Fibroblast of villous mesenchyme (primary cell): ENCODE data around the gene NIPAL3. TPM values are rescaled to one million over a fixed set of nuclear protein-coding genes. Genes with fewer than 3 reads are reported as not detected.
A peak's percentile ranks its signal among the peaks of the same experiment; 100 is the strongest.
"Not testable (repeated sequence)": the region's sequence is repeated elsewhere in the genome, so short reads cannot be mapped to it uniquely, and the experiment has no call there.

Experiments used
- DNase-seq: peaks from one replicate; pipeline ENCODE4 v3.0.0-alpha.2; 2010; ENCODE audit warnings: low read depth
- H3K4me3 ChIP-seq: 2 replicates; pipeline ENCODE4 v1.5.1; 2011; ENCODE audit warnings: low read depth, mild to moderate bottlenecking, low read length
- total RNA-seq: library from RNA; depleted of rRNA; stranded (reverse); fragments of >200 nt; gene quantifications from 2 replicates; pipeline ENCODE4 v1.2.3, GENCODE V29; 2012
- TF ChIP-seq, protein P1 (sequence below): IDR thresholded peaks from 2 replicates; pipeline ENCODE4 v1.5.1; 2012; ENCODE audit warnings: low read depth, mild to moderate bottlenecking, low read length; ENCODE audit not compliant: insufficient read depth

NIPAL3 gene
- total RNA-seq, 1 donor = 81.2 TPM

DNA sequence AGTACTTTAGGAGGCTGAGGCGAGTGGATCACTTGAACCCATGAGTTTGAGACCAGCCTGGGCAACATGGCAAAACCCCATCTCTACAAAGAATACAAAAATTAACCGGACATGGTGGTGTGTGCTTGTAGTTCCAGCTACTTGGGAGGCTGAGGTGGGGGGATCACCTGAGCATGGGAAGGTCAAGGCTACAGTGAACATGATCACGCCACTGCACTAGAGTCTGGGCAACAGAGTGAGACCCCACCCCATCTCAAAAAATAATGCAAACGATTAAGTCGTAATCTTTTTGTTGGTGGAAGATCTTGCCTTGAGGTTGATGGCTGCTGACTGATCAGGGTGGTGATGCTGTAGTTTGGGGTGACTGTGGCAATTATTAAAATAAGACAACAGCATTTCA lies 93.3 kb downstream of the NIPAL3 start:
- TF ChIP-seq, protein P1, sequence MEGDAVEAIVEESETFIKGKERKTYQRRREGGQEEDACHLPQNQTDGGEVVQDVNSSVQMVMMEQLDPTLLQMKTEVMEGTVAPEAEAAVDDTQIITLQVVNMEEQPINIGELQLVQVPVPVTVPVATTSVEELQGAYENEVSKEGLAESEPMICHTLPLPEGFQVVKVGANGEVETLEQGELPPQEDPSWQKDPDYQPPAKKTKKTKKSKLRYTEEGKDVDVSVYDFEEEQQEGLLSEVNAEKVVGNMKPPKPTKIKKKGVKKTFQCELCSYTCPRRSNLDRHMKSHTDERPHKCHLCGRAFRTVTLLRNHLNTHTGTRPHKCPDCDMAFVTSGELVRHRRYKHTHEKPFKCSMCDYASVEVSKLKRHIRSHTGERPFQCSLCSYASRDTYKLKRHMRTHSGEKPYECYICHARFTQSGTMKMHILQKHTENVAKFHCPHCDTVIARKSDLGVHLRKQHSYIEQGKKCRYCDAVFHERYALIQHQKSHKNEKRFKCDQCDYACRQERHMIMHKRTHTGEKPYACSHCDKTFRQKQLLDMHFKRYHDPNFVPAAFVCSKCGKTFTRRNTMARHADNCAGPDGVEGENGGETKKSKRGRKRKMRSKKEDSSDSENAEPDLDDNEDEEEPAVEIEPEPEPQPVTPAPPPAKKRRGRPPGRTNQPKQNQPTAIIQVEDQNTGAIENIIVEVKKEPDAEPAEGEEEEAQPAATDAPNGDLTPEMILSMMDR = no peak
- DNase-seq = no peak
- H3K4me3 ChIP-seq = no peak overlapping the region

DNA sequence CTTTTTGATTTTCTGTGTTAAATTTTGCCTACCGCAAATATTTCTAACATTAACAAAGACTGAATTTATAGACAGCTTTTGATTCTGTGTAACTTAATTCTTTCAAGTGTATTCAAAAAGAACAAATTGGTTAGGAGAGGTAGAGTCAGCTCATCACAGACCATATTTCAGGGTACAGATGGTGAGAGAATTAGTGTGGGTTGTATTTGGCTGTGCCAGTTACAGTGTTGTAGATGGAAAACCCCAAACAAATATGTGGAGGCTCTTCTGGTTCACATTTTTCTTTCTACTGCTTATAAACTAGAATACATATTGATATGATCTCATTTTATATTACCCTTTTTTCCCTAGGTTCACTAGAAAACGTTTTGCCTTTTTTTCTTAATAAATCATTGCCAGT lies 98.1 kb downstream of the NIPAL3 start:
- no peak for DNase-seq
- TF ChIP-seq, protein P1 = no peak
- no peak overlapping the region for H3K4me3 ChIP-seq

DNA sequence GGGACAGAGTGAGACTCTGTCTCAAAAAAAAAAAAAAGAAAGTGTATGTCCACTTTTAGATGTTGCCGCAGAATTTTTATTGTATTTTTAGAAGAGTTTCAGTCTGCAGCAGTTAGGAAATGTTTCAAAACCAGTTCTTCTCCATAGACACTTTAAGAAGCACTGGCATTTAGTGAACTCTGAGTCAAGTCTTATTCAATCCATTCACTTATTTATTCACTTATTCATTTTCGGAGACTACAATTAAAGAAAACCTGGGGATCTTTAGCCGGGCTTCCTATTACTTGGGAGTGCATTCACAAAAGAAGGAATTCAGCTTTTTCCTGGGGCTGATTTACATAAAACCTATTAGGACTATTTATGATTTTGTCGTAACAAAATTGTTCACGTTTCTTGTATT lies 99.3 kb downstream of the NIPAL3 start:
- no peak overlapping the region for H3K4me3 ChIP-seq
- DNase-seq = no peak
- TF ChIP-seq, protein P1 = no peak

DNA sequence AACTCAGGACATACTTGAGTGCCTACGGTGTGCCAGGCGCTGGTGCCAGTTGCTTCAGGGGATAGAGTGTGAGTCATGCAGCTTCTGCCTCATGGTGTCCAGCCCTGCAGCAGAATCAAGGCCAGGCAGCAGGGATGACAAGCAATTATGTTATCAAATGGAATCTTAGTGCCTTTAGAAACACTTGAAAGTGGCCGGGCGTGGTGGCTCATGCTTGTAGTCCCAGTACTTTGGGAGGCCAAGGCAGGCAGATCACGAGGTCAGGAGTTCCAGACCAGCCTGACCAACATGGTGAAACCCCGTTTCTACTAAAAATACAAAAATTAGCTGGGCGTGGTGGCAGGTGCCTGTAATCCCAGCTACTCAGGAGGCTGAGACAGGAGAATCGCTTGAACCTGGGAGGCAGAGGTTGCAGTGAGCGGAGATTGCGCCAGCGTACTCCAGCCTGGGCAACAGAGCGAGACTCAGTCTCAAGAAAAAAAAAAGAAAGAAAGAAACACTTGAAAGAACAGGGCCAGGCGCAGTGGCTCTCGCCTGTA lies 100.1 kb downstream of the NIPAL3 start:
- DNase-seq = peak; percentile 11
- not testable (repeated sequence) for H3K4me3 ChIP-seq

DNA sequence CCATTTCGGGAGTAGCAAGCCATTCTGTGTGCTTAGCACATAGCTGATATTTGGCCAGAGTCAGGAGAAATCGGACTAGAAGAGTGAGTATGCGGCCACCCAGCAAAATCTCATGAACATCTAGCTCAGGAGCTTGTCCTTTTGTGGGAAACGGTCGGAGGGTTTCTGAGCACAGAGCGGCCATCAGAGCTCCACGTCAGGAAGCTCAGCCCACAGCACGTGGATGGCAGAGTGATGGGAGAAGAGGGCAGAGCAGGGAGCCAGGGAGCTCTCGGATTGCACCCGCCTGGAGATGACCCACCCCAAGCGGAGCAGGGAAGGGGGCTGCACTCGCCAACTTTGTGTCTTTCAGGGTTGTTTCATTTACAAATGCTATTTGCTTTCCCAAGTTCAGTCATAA lies 100.9 kb downstream of the NIPAL3 start:
- H3K4me3 ChIP-seq = no peak overlapping the region
- DNase-seq = no peak
- TF ChIP-seq, protein P1 = no peak

DNA sequence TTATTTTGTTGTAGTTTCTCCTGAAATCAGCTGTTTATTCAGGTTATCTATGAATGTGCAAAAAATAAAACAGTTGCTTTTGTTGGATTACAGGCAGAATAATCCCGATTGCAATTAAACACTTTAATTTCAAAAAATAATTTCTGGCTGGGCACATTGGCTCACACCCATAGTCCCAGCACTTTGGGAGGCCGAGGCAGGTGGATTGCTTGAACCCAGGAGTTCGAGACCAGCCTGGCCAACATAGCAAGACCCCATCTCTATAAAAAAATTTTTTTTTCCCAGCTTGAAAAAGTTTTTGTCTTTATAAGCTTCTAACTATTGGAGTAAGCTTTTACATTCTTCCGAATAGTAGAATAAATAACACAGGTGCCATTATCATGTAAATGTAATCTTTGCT lies 102.3 kb downstream of the NIPAL3 start:
- TF ChIP-seq, protein P1 = no peak
- no peak overlapping the region for H3K4me3 ChIP-seq

DNA sequence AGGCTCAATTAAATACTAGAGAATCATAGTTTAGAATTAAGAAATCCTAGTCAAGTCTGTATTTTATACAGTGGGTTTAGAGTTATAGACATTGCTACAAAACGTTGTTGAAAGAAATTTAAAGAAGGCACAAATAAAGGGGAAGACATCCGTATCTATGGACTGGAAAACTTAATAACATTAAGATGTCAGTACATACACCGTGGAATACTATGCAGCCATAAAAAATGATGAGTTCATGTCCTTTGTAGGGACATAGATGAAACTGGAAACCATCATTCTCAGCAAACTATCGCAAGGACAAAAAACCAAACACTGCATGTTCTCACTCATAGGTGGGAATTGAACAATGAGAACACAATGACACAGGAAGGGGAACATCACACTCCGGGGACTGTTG lies 104.7 kb downstream of the NIPAL3 start:
- not testable (repeated sequence) for DNase-seq, H3K4me3 ChIP-seq

More for the DNA sequence above, 102.3 kb downstream of the NIPAL3 start:
- no peak for DNase-seq

Other genes starting within 250 kb of the NIPAL3 start
- under 0.01 TPM in 1 of 2 replicates, not detected in the other for gene IFNLR1, start 228.5 kb upstream of the NIPAL3 start, total RNA-seq
- gene GRHL3, start 96.4 kb upstream of the NIPAL3 start, total RNA-seq = not detected in 2 replicates
- gene STPG1, start 2.0 kb upstream of the NIPAL3 start, total RNA-seq = 4.2 and 9.9 TPM in 2 replicates
- gene RCAN3, start 87.0 kb downstream of the NIPAL3 start, total RNA-seq = 11.7 and 12.6 TPM in 2 replicates
- not detected in 2 replicates for gene NCMAP, start 140.3 kb downstream of the NIPAL3 start, total RNA-seq
- 49.9 and 62.2 TPM in 2 replicates for gene SRRM1, start 227.5 kb downstream of the NIPAL3 start, total RNA-seq